Pancreas (tissue), 10 donors: Measurements from ENCODE around the gene SPATA16. TPM values are rescaled to one million over a fixed set of nuclear protein-coding genes. Genes with fewer than 3 reads are reported as not detected.

Source experiments
- ATAC-seq, 4 donors: fragments of 200-7000 bp; cut with Tn5 transposase; one replicate each; pipeline versions ENCODE4 v1.8.0 to v1.9.1; 2020; ENCODE audit warnings: mild to moderate bottlenecking in 4 of 4, moderate library complexity in 4 of 4
- DNase-seq, 6 donors: peaks; one replicate each; pipeline ENCODE4 v3.0.0-alpha.2; 2020
- FAIRE-seq: peaks from 2 replicates; lab custom pipeline; 2012; peaks lifted over from hg19 to GRCh38; lab: Jason Lieb, UNC
- H3K27ac ChIP-seq, 4 donors: fragments of 200-600 bp; sonication (generic); 1 replicate in 3 of 4; 2 replicates in 1 of 4; pipeline versions ENCODE4 v1.5.0 to v1.8.0; 2020
- H3K27me3 ChIP-seq, 4 donors: fragments of 200-600 bp; one replicate each; pipeline ENCODE4 v1.8.0; 2021
- H3K36me3 ChIP-seq, 3 donors: fragments of 200-600 bp; sonication (generic) in 1 of 3; one replicate each; pipeline versions ENCODE4 v1.5.0 to v1.8.0; 2020 to 2021
- H3K4me1 ChIP-seq, 3 donors: fragments of 200-600 bp; one replicate each; pipeline ENCODE4 v1.8.0; 2021
- H3K4me3 ChIP-seq, 4 donors: fragments of 200-600 bp; sonication (generic) in 2 of 4; one replicate each; pipeline versions ENCODE4 v1.5.0 to v1.8.0; 2020 to 2021
- H3K9me3 ChIP-seq, 4 donors: fragments of 200-600 bp; one replicate each; pipeline ENCODE4 v1.8.0; 2021
- WGBS, 2 donors: extraction: QIAGEN DNeasy Blood & Tissue Kit; methylation state at CpG; one replicate each; pipeline ENCODE4 v1.1.7; 2013; 5-methylcytosine and 5-hydroxymethylcytosine counted together
- intact Hi-C, 3 donors: fragments of 100-400 bp; cut with DNase I; formaldehyde crosslinking; loops; one replicate each; pipeline versions ENCODE4 v1.11.1 to v1.14.2; 2022
- polyA plus RNA-seq, 2 donors: library from polyadenylated mRNA; stranded (reverse); fragments of 200-250 nt; gene quantifications; one replicate each; pipeline ENCODE4 v1.2.3, GENCODE V29; 2013
- total RNA-seq, 6 donors: library from RNA; stranded (reverse); fragmentation: NEBNext Ultra II Directional in 4 of 6; extraction: Animal tissue kit (Norgen Biotek cat#: 25700) in 4 of 6; gene quantifications; one replicate each; pipeline versions ENCODE4 v1.2.1 to v1.2.4, GENCODE V29; 2021 to 2023
- TF ChIP-seq, protein P1 (sequence below), 4 donors: fragments of 200-600 bp; sonication (generic) in 3 of 4; IDR thresholded peaks; one replicate each; pipeline versions ENCODE4 v1.5.0 to v1.8.0; 2021; ENCODE audit warnings: antibody characterized with exemption in 4 of 4
- donor health status: healthy with polysubstance abuse.
- donor health status: DM: no; HTN: no; CAD: no; lungs with moderate emphysema.
- donor health status: DM: no; HTN: no; CAD: no.
- donor health status: control.
- donor health status: control.
- donor health status: Bipolar disorder and iron deficiency.
- donor health status: DM: yes; HTN: yes; CAD: no.
- donor health status: DM: no; HTN: no; CAD: no.
- donor health status: DM: no; HTN: no; CAD: no.
- donor health status: DM: yes; HTN: yes; CAD: no.

SPATA16 gene
- total and polyA plus RNA-seq, 8 donors, result not detected

DNA sequence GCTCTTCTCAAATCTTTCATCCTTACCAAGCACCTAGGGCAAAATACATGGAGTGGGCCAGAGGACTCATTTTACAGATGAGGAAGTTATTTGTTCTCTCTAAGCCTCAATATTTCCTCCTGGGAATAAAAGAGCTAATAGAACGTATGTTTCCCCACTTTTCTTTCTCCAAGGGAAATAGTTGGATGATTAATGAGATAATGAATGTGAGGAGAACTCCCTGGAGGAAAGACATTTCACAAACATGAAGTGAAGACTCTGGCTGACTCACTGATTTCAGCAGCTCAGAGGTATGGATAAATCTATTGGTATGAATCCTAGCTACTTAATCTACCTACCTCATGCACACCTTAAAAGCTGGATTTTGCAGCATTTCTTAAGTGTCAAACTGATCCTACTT is 292.1 kb downstream of the SPATA16 start:
- intact Hi-C loops, result no loop called here
- Histone ChIP-seq H3K27ac (no peak overlapping the region), H3K27me3 (no peaks in the 10 kb centered on the region), H3K4me1 (peaks cover 0 to 5% (median 0%) of the 10 kb centered on the region in 3 donors), H3K9me3 (no peaks in the 10 kb centered on the region), H3K36me3 (no peaks in the 10 kb centered on the region), H3K4me3 (no peak overlapping the region)
- no peak for ATAC-seq
- no peak for DNase-seq
- WGBS, 2 donors, result 45 to 59% methylated on average over 1 of the region's 1 CpG
- TF ChIP-seq, protein P1, sequence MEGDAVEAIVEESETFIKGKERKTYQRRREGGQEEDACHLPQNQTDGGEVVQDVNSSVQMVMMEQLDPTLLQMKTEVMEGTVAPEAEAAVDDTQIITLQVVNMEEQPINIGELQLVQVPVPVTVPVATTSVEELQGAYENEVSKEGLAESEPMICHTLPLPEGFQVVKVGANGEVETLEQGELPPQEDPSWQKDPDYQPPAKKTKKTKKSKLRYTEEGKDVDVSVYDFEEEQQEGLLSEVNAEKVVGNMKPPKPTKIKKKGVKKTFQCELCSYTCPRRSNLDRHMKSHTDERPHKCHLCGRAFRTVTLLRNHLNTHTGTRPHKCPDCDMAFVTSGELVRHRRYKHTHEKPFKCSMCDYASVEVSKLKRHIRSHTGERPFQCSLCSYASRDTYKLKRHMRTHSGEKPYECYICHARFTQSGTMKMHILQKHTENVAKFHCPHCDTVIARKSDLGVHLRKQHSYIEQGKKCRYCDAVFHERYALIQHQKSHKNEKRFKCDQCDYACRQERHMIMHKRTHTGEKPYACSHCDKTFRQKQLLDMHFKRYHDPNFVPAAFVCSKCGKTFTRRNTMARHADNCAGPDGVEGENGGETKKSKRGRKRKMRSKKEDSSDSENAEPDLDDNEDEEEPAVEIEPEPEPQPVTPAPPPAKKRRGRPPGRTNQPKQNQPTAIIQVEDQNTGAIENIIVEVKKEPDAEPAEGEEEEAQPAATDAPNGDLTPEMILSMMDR (IDR thresholded peaks at IDR 0.05), result no peak
- FAIRE-seq, result no peak

DNA sequence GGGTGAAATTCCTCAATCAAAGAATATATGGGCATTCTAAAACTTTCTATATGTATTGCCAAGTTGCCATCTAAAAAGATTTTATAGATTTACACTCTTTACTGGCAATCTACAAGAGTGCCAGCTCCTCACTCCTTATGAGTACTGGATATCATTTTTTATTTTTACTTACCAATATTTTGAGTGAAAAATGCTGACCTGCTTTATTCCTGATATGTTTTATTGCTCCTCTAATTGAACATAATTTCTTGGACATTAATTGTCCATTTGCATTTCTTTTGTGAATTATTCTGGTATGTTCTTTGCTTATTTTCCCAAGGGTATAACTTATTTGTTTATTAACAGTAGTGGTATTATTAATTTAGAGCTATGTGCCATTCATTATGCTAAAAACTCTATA is 293.7 kb downstream of the SPATA16 start:
- no peak for FAIRE-seq
- no peaks in the 10 kb centered on the region for H3K9me3 ChIP-seq
- H3K27ac ChIP-seq, result no peak overlapping the region
- H3K4me1 ChIP-seq, result peaks cover 0 to 5% (median 0%) of the 10 kb centered on the region in 3 donors
- intact Hi-C loops, result no loop called here
- no peak for ATAC-seq
- H3K27me3 ChIP-seq, result no peaks in the 10 kb centered on the region
- TF ChIP-seq, protein P1 (IDR thresholded peaks at IDR 0.05), result no peak
- no peaks in the 10 kb centered on the region for H3K36me3 ChIP-seq
- no peak overlapping the region for H3K4me3 ChIP-seq
- no peak for DNase-seq

DNA sequence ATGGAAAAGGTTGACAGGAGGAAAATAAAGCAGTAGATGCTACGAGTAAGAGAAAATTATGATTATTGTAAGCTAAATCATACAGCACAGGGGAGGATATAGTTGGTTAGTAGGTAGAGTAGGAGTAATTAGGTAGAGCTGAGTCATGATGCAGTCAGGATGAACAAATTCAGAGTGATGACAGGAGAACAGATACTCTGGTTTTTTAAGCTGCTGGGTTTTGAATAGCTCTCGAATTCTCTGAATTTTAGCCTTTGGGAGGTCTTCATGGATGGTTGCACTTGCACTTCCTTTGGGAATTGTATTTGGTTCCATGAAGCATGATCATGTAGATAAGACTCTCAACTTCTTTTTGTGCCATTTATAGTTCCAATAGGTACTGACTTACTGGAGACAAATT is 294.3 kb downstream of the SPATA16 start:
- WGBS, 2 donors, result 53 to 74% methylated on average over 2 of the region's 2 CpGs
- peaks cover 0 to 5% (median 0%) of the 10 kb centered on the region in 3 donors for H3K4me1 ChIP-seq
- H3K9me3 ChIP-seq, result no peaks in the 10 kb centered on the region
- no peak overlapping the region for H3K4me3 ChIP-seq
- DNase-seq (no peak), FAIRE-seq (no peak), ATAC-seq (no peak)
- no peak overlapping the region for H3K27ac ChIP-seq
- H3K36me3 ChIP-seq, result no peaks in the 10 kb centered on the region
- intact Hi-C loops, result no loop called here
- TF ChIP-seq, protein P1 (IDR thresholded peaks at IDR 0.05), result no peak
- H3K27me3 ChIP-seq, result no peaks in the 10 kb centered on the region

DNA sequence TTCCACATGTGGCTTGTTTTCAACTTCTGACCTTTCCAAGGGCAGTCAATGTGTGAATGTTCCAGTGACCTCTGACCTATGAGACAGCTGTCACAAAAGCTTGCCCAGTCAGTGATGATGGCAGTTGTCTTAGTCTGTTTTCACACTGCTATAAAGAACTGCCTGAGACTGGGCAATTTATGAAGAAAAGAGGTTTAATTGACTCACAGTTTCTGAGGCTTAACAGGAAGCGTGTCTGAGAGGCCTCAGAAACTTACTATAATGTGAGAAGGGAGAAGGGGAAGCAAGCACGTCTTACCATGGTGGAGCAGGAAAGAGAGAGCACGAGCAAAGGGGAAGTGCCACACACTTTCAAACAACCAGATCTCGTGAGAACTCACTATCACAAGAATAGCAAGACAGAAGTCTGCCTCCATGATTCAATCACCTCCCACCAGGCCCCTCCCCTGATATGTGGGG is 294.9 kb downstream of the SPATA16 start:
- 71 to 84% methylated on average over 4 of the region's 4 CpGs for WGBS, 2 donors
- Histone ChIP-seq H3K4me1 (peaks cover 0 to under 1% (median 0%) of the 10 kb centered on the region in 3 donors), H3K9me3 (no peaks in the 10 kb centered on the region), H3K4me3 (no peak overlapping the region), H3K36me3 (no peaks in the 10 kb centered on the region), H3K27ac (no peak overlapping the region), H3K27me3 (no peaks in the 10 kb centered on the region)
- ATAC-seq, result no peak
- intact Hi-C loops, result no loop called here
- DNase-seq, result no peak
- no peak for FAIRE-seq
- TF ChIP-seq, protein P1 (IDR thresholded peaks at IDR 0.05), result no peak

DNA sequence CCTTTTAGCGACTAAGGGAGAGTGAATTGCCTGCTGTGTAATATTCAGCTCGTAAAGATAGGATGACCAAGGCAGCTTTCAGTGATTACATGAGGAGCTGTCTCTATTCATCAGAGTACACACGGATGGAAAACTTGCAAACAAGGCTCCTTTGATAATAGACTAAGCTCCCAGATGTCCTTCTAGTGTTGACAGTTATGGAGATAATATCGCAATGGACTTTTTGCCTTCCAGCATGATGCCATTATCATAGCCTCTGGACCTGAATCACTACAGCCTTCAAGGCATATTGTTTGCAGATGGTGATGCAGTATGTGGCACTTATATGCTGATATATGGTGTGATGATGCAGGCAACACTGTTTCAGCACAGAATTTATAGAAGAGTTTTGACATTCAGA is 296.6 kb downstream of the SPATA16 start:
- no peak overlapping the region for H3K4me3 ChIP-seq
- TF ChIP-seq, protein P1 (IDR thresholded peaks at IDR 0.05), result no peak
- ATAC-seq (no peak), FAIRE-seq (no peak), DNase-seq (no peak)
- H3K36me3 ChIP-seq, result no peaks in the 10 kb centered on the region
- no peaks in the 10 kb centered on the region for H3K27me3 ChIP-seq
- 68 to 76% methylated on average over 4 of the region's 4 CpGs for WGBS, 2 donors
- intact Hi-C loops, result no loop called here
- peaks cover 0 to 7% (median 0%) of the 10 kb centered on the region in 3 donors for H3K4me1 ChIP-seq
- no peak overlapping the region for H3K27ac ChIP-seq
- no peaks in the 10 kb centered on the region for H3K9me3 ChIP-seq
